ENCODE data around the gene NOTO.
A peak's percentile ranks its signal among the peaks of the same experiment; 100 is the strongest.

GRCh38 chr2:73256618-73256922 lies 54.2 kb downstream of the NOTO start:
- TF ChIP-seq CTCF (IDR thresholded peaks at IDR 0.05; ENCODE audit: control extremely low read depth in 1 of 3, insufficient read depth in 1 of 3, low read depth in 1 of 3, low read length in 3 of 3) (no peak), ATF3 (IDR thresholded peaks at IDR 0.05; ENCODE audit: insufficient read depth, low read depth, low read length) (no peak), CREB1 (IDR thresholded peaks at IDR 0.05) (no peak), CBX5 (IDR thresholded peaks at IDR 0.05; ENCODE audit: low read depth, low read length) (no peak), CEBPB (IDR thresholded peaks at IDR 0.05; ENCODE audit: low read depth, low read length) (no peak), POLR2A (IDR thresholded peaks at IDR 0.05; ENCODE audit: control extremely low read depth in 1 of 2, low read depth in 2 of 2, low read length in 2 of 2) (0 out of 3 replicates have a peak, but pooled peaks of 1 of the 2 experiments have one; percentile 37)

All from H1 (cell line).